Prostate gland (tissue), 2 donors: ENCODE data around the gene PLEKHG1.

Experiments
- CTCF ChIP-seq, 4 experiments: fragments of 200-600 bp in 2 of 4; fragments of 450-650 bp in 2 of 4; sonication (generic) in 2 of 4; IDR thresholded peaks; 1 replicate in 3 of 4; 2 replicates in 1 of 4; pipeline ENCODE4 v1.5.1; 2016 to 2019; ENCODE audit warnings: antibody characterized with exemption in 4 of 4, mild to moderate bottlenecking in 2 of 4, moderate library complexity in 2 of 4
- POLR2A ChIP-seq: fragments of 450-650 bp; IDR thresholded peaks from one replicate; pipeline ENCODE4 v1.6.1; 2016; ENCODE audit warnings: antibody characterized with exemption, mild to moderate bottlenecking

GRCh38 chr6:150633486-150633834 is 33.8 kb downstream of the PLEKHG1 start:
- TF ChIP-seq CTCF (IDR thresholded peaks at IDR 0.05) (no peak), POLR2A (no peak)
